ENCODE measurements around the gene JDP2.

JDP2 gene

GRCh38 chr14:75522224-75522982 is 94.6 kb downstream of the JDP2 start, which contains the start of gene BATF:
Gene BATF (plus strand): TSS chr14:75522469. CDS start chr14:75522683, 214 bp downstream.
- CTCF ChIA-PET, result no interaction called here
- DNase-seq (ENCODE audit: extremely low spot score), result no peak
- POLR2A ChIA-PET, result no interaction called here
- TF ChIP-seq BHLHE40 (IDR thresholded peaks at IDR 0.05; ENCODE audit: borderline replicate concordance) (no peak), FOXA1 (IDR thresholded peaks at IDR 0.05) (no peak), CTBP1 (IDR thresholded peaks at IDR 0.05; ENCODE audit: borderline replicate concordance) (no peak), SP1 (IDR thresholded peaks at IDR 0.05) (no peak), NFRKB (IDR thresholded peaks at IDR 0.05) (no peak), ARNT (IDR thresholded peaks at IDR 0.05) (no peak), HDGF (IDR thresholded peaks at IDR 0.05; ENCODE audit: borderline replicate concordance) (no peak), LEF1 (IDR thresholded peaks at IDR 0.05; ENCODE audit: borderline replicate concordance) (no peak), L3MBTL2 (conservative IDR thresholded peaks at IDR 0.05) (no peak), SUZ12 (IDR thresholded peaks at IDR 0.05) (no peak), ELF4 (IDR thresholded peaks at IDR 0.05) (no peak), FOXK2 (IDR thresholded peaks at IDR 0.05) (no peak), PKNOX1 (IDR thresholded peaks at IDR 0.05) (no peak), FOXM1 (IDR thresholded peaks at IDR 0.05; ENCODE audit: borderline replicate concordance) (no peak), ZNF384 (IDR thresholded peaks at IDR 0.05) (no peak), TARDBP (IDR thresholded peaks at IDR 0.05) (no peak)

GRCh38 chr14:75522983-75523318 is 95.1 kb downstream of the JDP2 start:
- POLR2A ChIA-PET, result no interaction called here
- TF ChIP-seq SUZ12 (IDR thresholded peaks at IDR 0.05), result no peak
- no peak for TF ChIP-seq PKNOX1 (IDR thresholded peaks at IDR 0.05)
- TF ChIP-seq LEF1 (IDR thresholded peaks at IDR 0.05; ENCODE audit: borderline replicate concordance), result no peak
- no peak for TF ChIP-seq TARDBP (IDR thresholded peaks at IDR 0.05)
- TF ChIP-seq FOXM1 (IDR thresholded peaks at IDR 0.05; ENCODE audit: borderline replicate concordance), result no peak
- no peak for TF ChIP-seq ARNT (IDR thresholded peaks at IDR 0.05)

More at GRCh38 chr14:75522983-75523318, 95.1 kb downstream of the JDP2 start:
- DNase-seq (ENCODE audit: extremely low spot score), result no peak
- CTCF ChIA-PET, result no interaction called here

All from HEK293T (cell line).